C4-2B (cell line): ENCODE data around the gene DNMT1.

Source experiments
- H3K27ac ChIP-seq: fragments of 450-650 bp; 2 replicates; pipeline ENCODE4 v1.5.1; 2017
- CTCF ChIP-seq: fragments of 450-650 bp; conservative IDR thresholded peaks from 2 replicates; pipeline ENCODE4 v1.5.1; 2017; ENCODE audit warnings: mild to moderate bottlenecking
- ZFX ChIP-seq: fragments of 450-650 bp; IDR thresholded peaks from 2 replicates; pipeline ENCODE4 v1.6.1; 2017

Gene DNMT1

GRCh38 chr19:10231612-10232228 lies 37.0 kb upstream of the DNMT1 start:
- no peak overlapping the region for H3K27ac ChIP-seq
- no peak for TF ChIP-seq CTCF
- no peak for TF ChIP-seq ZFX

- TF ChIP-seq ZFX (peak; percentile 51; the same call in 1 of the 2 replicates), CTCF (no peak)
- H3K27ac ChIP-seq, result peak within 1 kb of the TSS; percentile 56
Observed at GRCh38 chr19:10230861-10231611, 36.3 kb upstream of the DNMT1 start, which contains the start of gene S1PR2. S1PR2 (minus strand) TSS chr19:10231331; CDS start chr19:10224905, 6,426 bp downstream.

GRCh38 chr19:10230173-10230860 lies 35.6 kb upstream of the DNMT1 start:
- H3K27ac ChIP-seq, result peak overlapping the region; percentile 56

DNA sequence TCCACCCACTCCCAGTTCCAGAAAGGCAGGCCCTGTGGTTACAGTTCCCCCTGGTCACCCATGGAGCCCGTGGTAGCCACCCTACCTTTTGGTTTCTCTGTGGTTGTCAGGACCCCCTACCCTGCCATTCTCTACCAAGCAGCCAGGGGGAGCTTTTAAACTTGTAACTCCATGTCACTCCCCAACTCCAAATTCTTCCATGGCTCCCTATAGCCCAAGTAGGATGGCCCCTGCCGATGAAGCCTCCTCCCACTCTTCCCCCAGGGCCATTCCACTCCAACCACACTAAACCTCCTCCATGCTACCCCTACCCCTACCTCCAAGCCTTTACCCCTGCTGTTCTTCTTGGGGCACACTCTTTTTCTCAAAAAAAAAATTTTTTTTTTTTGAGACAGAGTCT lies 34.2 kb upstream of the DNMT1 start:
- no peak overlapping the region for H3K27ac ChIP-seq
- no peak for TF ChIP-seq ZFX
- TF ChIP-seq CTCF, result no peak; the same call in 1 of the 2 replicates

More at GRCh38 chr19:10230173-10230860, 35.6 kb upstream of the DNMT1 start:
- TF ChIP-seq ZFX (no peak), CTCF (no peak)

DNA sequence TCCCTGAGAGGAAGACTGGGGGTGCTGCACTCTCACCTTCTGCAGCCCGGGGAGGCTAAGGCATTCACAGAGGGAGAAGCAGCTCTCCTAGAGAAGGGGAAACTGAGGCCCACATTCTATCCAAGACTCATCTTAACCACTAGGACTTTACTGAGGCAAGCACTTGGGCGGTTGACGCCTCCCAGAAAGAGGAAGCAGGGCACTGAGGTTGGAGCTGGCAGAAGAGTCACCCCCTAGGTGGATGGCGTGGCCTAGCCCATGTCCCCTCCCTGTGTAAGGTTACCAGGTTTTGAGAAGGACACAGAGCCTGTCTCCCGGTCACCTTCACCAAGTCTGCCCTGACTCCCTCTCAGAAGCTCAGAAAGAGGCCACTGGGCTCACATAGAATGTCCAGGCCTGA lies 33.6 kb upstream of the DNMT1 start:
- no peak overlapping the region for H3K27ac ChIP-seq
- no peak for TF ChIP-seq ZFX
- no peak for TF ChIP-seq CTCF

- no peak overlapping the region for H3K27ac ChIP-seq
- no peak for TF ChIP-seq CTCF
Observed at GRCh38 chr19:10227026-10227971, 32.5 kb upstream of the DNMT1 start.
